Measurements from ENCODE around the gene MAP4K4. TPM values are rescaled to one million over a fixed set of nuclear protein-coding genes. Genes with fewer than 3 reads are reported as not detected.

The MAP4K4 gene
- total RNA-seq, 1 experiment from 2014 or later, result 181 TPM

GRCh38 chr2:101833890-101834523 lies 136.5 kb downstream of the MAP4K4 start:
- no peak for DNase-seq (ENCODE audit: low read depth)

DNA sequence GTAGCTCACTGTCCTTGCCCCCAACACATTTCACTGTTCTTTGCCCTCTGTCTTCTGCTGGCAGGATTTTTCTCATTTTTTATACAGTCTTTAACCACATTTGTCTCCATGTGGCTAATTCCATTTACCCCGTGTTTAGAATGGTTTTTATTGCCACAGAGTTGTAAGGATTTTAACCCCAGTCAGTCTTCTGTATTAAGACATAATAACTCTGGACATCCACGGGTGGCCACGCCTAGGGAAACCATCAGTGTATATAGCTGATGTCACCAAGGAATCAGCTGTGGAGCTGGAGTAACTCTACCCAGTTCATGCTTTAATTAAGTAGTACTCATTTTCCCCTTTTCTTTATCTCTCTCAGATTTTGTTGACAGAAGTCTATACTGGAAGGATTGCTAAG lies 139.8 kb downstream of the MAP4K4 start:
- no peak for DNase-seq (ENCODE audit: low read depth)

- DNase-seq (ENCODE audit: low read depth), result no peak
Measured at GRCh38 chr2:101841679-101842327, 144.3 kb downstream of the MAP4K4 start.

DNA sequence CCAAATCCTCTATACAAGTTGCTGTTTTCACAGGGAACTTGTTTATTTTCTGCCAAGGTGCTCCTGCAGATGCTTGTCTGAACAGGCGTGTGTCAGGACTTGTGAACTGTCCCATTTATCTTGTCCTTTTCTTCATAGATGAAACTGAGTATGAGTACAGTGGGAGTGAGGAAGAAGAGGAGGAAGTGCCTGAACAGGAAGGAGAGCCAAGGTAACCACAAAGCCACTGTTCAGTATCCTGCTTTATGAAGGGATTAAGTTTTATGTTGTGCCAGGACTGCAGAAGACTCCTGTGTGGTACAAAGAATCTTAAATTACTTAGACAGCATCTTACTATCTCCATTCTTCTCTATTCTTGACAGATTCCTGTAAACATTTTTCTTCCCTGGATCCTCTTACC lies 145.0 kb downstream of the MAP4K4 start:
- peak; percentile 34 for DNase-seq (ENCODE audit: low read depth)

GRCh38 chr2:101843048-101843447 lies 145.5 kb downstream of the MAP4K4 start:
- no peak for DNase-seq (ENCODE audit: low read depth)

DNA sequence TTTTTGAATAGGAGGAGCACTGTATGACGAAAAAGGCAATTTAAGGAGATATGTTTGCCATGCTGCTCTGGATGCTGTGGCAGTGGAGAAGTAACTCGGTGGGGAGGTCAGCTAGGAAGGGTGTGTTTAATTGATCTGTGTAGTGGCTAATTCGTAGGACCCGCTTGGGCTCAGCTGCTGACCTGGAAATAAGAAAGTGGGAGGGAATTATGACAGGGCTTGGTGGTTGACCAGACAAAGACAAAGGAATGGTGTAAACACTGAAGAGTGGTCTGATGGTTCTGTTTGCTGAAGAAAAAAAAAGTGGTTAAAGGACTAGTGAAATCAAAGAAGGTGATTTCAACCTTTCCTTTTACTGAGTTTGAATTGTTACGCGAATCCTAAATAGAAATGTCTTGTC lies 146.0 kb downstream of the MAP4K4 start:
- no peak for DNase-seq (ENCODE audit: low read depth)

GRCh38 chr2:101844055-101844635 lies 146.6 kb downstream of the MAP4K4 start:
- DNase-seq (ENCODE audit: low read depth), result no peak

- no peak for DNase-seq (ENCODE audit: low read depth)
Measured at GRCh38 chr2:101846973-101847372, 149.5 kb downstream of the MAP4K4 start.

GRCh38 chr2:101847661-101848339 lies 150.3 kb downstream of the MAP4K4 start:
- no peak for DNase-seq (ENCODE audit: low read depth)

- DNase-seq (ENCODE audit: low read depth), result no peak
Measured at GRCh38 chr2:101848769-101849410, 151.4 kb downstream of the MAP4K4 start.

- no peak for DNase-seq (ENCODE audit: low read depth)
Measured at GRCh38 chr2:101850450-101850849, 152.9 kb downstream of the MAP4K4 start.

DNA sequence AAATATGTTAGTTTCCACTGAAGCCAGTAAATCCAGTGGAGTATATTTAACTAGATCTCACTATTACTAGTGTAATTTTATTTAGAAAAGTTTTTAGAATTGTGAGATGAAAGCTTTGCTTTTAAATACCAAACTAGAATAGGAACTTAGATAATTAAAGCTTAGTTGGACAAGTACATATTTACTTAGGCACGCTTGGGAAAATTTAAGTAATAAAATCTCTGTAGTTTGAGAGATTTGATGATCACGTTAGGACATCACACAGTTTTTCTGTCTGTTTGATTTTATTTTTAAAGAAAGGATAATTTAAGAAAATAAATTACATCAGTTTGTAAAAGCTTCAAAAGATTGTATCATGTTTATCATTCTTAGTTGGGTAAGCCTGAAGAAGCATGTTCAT lies 153.5 kb downstream of the MAP4K4 start:
- DNase-seq (ENCODE audit: low read depth), result no peak

DNA sequence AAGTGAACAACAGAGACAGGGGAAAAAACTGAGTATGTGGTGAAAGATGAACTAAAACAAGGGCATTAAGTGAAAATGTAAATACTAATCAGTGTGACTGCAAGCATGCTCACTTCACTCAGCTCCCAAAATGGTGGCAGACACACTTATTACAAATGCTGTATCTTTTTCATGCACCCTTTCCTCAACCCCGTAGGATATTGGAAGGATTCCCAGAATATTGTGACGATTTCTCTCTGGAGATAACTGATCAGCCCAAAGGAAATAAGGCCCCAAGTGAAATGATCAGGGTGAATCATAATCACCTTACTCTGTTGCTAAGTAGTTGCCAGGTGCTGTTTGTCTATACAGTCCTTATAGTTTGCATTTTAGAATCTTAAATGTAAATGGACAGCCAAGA lies 155.3 kb downstream of the MAP4K4 start:
- no peak for DNase-seq (ENCODE audit: low read depth)

GRCh38 chr2:101854877-101855276 lies 157.4 kb downstream of the MAP4K4 start:
- DNase-seq (ENCODE audit: low read depth), result no peak

- DNase-seq (ENCODE audit: low read depth), result no peak
Measured at GRCh38 chr2:101855776-101856175, 158.3 kb downstream of the MAP4K4 start.

- DNase-seq (ENCODE audit: low read depth), result no peak
Measured at GRCh38 chr2:101858246-101858645, 160.7 kb downstream of the MAP4K4 start.

- DNase-seq (ENCODE audit: low read depth), result no peak
Measured at GRCh38 chr2:101858910-101859309, 161.4 kb downstream of the MAP4K4 start.

- DNase-seq (ENCODE audit: low read depth), result no peak
Measured at GRCh38 chr2:101859604-101860003, 162.1 kb downstream of the MAP4K4 start.

DNA sequence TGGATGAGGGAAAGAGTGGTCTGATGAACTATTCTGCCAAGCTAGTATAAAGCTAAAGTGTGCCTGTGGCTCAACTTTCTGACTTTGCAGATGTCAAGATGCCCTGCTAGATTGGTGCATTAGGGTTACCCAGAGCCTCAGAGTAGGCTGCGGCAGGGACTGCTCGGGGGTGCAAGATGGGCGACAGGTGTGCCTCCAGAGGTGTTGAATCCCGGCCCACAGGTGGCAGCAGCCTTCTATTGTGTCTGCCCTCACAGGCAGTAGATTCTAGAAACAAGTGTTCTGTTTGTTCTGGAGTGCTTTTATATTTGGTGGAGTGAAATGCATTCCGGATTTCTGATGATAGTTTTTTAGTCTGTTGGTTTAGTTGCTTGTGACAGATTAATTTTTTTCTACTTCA lies 162.7 kb downstream of the MAP4K4 start:
- no peak for DNase-seq (ENCODE audit: low read depth)

DNA sequence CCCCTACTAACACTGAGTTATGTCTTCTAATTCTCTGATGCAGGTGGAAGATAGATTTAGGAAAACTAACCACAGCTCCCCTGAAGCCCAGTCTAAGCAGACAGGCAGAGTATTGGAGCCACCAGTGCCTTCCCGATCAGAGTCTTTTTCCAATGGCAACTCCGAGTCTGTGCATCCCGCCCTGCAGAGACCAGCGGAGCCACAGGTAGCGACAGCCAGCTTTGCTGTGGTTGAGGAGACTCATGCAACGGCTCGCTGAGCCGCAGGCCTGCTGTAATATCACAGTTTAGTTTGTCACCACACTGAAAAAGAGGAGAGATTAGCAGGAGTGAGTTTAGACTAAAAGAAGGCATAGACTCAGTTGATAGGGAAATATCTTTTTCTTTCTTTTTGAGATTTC lies 163.3 kb downstream of the MAP4K4 start:
- no peak for DNase-seq (ENCODE audit: low read depth)

- no peak for DNase-seq (ENCODE audit: low read depth)
Measured at GRCh38 chr2:101861382-101861781, 163.9 kb downstream of the MAP4K4 start.

- DNase-seq (ENCODE audit: low read depth), result no peak
Measured at GRCh38 chr2:101863534-101863933, 166.0 kb downstream of the MAP4K4 start.
